HL-60/S4 treated with phorbol 12-myristate 13-acetate at 8.2 ng/mL for 4 days and 3 days (cell line): Measurements from ENCODE around the gene SDK1.
"Not testable (repeated sequence)": the region's sequence is repeated elsewhere in the genome, so short reads cannot be mapped to it uniquely, and the experiment has no call there.

ENCODE experiments used
- in situ Hi-C: fragments of 300-500 bp; cut with MboI; formaldehyde crosslinking; loops from 2 replicates; pipeline ENCODE4 v1.15.0; 2022; ENCODE audit warnings: low sequenced_read_pairs

SDK1 gene

DNA sequence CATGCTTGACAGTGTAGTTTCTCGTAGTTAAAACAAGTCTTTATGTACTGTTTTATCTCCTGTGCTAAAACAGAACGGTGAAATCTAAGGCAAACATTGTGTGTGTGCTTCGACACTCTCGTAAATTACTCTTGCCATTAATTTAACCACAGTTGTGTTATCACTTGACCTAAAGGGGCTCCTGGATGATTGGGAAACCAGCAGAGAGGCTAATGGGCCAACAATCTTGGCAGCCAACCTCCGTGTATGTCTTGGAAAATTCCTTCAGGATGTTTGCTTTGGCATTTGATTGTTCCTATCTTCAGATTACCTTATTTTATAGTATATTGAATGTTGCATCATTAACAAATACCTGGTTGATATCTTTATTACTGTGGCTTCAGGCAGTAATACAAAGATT lies 409.5 kb downstream of the SDK1 start:
- in situ Hi-C loops: no loop called here

DNA sequence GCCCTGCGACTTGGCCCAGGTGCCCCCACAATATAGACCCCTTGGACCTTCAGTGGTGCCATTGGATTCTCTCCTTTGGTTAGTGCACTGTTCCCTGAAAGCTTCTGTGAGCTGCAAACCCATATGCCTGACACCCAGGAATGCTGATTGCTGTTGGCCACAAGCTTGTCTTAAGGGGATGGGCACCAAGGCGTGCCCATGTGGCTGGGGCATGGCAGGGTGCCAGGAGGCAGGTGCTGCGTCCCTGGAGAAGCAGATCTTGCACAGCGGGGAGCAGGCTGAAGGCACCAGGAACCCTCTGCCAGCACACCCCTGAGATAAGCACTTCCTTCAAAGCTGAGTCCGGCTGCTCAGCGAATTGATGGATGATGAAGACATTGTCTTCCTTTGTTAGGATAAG lies 411.8 kb downstream of the SDK1 start:
- in situ Hi-C loops: no loop called here

- in situ Hi-C loops: no loop called here
These were observed 420.4 kb downstream of the SDK1 start for GRCh38 chr7:3721422-3721821.

- in situ Hi-C loops: no loop called here
These were observed 421.4 kb downstream of the SDK1 start for GRCh38 chr7:3722396-3722922.

- in situ Hi-C loops: no loop called here
These were observed 424.4 kb downstream of the SDK1 start for GRCh38 chr7:3725155-3726059.

- in situ Hi-C loops: no loop called here
These were observed 429.2 kb downstream of the SDK1 start for GRCh38 chr7:3730276-3730675.

GRCh38 chr7:3732395-3733005 lies 431.4 kb downstream of the SDK1 start:
- in situ Hi-C loops: no loop called here

GRCh38 chr7:3733541-3734140 lies 432.6 kb downstream of the SDK1 start:
- in situ Hi-C loops: no loop called here

GRCh38 chr7:3738964-3739363 lies 437.9 kb downstream of the SDK1 start:
- in situ Hi-C loops: no loop called here

DNA sequence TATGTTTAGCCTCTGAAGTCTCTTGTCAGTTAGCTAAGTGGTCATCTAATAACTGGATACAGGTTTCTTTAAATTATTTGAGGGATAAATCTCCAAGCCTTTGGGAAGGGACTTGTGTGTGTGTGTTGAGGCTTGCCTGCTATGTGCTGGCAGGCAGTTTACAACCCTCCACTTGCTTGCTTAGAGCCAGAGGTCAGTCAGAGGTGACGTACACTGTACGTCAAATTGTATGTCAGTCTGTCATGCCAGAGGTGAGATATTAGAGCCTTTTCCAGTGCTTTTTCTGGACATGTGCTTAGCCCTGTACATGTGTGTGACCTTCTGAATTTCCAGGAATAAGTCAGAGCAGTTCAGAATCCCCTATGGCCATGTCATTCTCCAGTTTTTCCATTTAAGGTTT lies 438.9 kb downstream of the SDK1 start:
- in situ Hi-C loops: no loop called here

DNA sequence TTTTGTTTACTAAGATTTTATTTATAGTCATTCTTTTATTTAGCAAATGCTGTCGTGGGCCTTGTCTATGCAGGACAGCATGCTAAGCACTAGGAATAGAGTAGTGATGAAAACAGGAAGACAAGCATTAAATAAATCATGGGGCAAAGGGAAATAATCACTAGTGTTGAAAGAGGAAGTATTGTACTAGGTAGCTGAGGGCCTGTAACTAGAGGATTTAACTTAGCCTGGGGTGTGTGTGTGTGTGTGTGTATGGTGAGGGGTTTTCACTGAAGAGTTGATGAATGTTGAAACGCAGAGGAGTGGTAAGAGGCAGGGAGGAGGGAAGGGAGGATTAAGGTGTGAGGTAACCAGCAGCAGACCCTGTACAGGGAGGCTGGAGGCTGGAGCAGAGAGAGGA lies 446.4 kb downstream of the SDK1 start:
- in situ Hi-C loops: no loop called here

DNA sequence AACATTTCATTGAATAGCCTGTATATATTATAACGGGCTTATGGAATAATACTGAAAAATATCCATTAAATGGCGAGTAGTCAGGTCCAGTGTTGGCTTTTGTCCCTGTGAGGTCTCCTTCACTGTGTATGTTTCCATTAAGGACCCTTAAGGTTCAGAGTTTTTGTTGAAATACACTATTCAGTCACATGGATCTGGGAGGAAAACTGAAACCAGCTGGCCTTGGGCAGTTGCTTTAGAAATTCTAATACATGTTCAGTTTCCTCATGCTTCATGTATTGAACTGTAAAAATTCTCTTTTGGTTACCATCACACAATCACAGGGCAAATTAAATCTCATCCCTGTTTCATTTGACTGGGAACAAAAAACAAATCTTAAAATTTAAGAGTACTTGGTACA lies 447.3 kb downstream of the SDK1 start:
- in situ Hi-C loops: no loop called here

GRCh38 chr7:3753868-3754267 lies 452.8 kb downstream of the SDK1 start:
- in situ Hi-C loops: no loop called here

GRCh38 chr7:3754493-3755341 lies 453.7 kb downstream of the SDK1 start:
- in situ Hi-C loops: no loop called here

DNA sequence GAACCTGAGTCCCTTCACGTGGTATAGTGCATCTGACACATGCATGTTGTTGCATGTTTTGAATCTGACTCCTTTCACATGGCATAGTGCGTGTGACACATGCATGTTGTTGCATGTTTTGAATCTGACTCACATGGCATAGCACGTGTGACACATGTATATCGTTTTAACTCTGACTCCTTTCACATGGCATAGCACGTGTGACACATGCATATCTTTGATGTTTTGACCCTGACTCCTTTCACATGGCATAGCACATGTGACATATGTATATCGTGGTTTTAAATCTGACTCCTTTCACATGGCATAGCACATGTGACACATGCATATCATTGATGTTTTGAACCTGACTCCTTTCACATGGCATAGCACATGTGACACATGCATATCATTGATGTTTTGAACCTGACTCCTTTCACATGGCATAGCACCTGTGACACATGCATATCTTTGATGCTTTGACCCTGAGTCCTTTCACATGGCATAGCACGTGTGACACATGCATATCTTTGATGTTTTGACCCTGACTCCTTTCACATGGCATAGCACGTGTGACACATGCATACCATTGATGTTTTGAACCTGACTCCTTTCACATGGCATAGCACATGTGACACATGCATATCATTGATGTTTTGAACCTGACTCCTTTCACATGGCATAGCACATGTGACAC lies 454.9 kb downstream of the SDK1 start:
- in situ Hi-C loops: not testable (repeated sequence)

GRCh38 chr7:3757059-3757458 lies 456.0 kb downstream of the SDK1 start:
- in situ Hi-C loops: no loop called here

- in situ Hi-C loops: no loop called here
These were observed 459.6 kb downstream of the SDK1 start for GRCh38 chr7:3760651-3761050.

GRCh38 chr7:3762146-3762831 lies 461.2 kb downstream of the SDK1 start:
- in situ Hi-C loops: no loop called here

GRCh38 chr7:3767917-3768777 lies 467.1 kb downstream of the SDK1 start:
- in situ Hi-C loops: no loop called here
